GM21825 (cell line): ENCODE results near the gene SH3BP5L.
A peak's percentile ranks its signal among the peaks of the same experiment; 100 is the strongest.
"Not testable (repeated sequence)": the region's sequence is repeated elsewhere in the genome, so short reads cannot be mapped to it uniquely, and the experiment has no call there.

ENCODE experiments used
- ATAC-seq: cut with Tn5 transposase; IDR thresholded peaks from one replicate; pipeline ENCODE4 v1.9.1; 2021; ENCODE audit warnings: mild to moderate bottlenecking, moderate library complexity; ENCODE audit not compliant: unreplicated experiment

Gene SH3BP5L

DNA sequence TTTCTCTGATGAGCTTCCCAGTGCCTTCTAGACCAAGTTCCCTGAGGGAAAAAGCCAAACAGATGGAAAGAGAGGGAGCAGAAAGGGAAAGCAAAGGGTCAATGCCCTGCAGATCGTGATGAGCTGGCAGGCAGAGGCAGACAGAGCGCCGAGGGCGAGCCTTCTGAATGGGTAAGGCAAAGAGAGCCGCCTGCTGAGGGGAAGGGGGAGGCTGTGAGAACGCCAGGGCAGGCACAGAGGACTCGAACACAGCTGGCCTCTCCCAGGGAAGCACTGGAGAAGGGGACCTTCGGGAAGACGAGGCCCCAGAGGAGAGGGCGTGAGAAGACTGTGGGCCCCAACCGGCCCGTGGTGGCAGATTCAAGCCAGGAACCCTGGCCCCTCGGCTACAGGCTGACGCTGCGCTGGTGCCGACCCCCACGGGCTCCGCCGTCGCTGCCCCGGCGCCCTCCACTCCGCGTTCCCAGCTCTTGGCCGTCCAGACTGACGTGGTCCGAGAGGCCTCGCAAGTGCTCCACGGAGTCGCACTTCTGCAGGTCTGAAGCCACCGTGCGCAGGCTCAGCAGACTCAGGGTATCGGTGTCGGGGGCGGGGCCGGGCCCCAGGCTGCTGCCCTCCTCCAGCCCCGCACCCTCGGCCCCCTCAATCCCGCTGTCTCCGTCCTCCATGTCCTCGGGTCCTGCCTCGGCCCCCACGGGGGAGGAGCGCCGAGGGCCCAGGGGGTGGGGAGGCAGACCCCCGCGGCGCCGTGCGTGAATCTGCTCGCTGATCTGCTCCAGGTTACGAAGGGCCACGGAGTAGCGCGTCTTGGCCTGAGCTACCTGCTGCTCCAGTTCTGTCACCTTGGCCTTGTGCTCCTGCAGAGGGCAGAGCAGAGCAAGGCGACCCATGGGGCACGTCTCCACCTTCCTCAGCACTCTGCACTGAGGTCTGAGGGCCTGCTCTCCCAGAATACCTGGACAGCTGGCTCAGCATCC, 13.9 kb downstream of the SH3BP5L start:
- no peak for ATAC-seq

DNA sequence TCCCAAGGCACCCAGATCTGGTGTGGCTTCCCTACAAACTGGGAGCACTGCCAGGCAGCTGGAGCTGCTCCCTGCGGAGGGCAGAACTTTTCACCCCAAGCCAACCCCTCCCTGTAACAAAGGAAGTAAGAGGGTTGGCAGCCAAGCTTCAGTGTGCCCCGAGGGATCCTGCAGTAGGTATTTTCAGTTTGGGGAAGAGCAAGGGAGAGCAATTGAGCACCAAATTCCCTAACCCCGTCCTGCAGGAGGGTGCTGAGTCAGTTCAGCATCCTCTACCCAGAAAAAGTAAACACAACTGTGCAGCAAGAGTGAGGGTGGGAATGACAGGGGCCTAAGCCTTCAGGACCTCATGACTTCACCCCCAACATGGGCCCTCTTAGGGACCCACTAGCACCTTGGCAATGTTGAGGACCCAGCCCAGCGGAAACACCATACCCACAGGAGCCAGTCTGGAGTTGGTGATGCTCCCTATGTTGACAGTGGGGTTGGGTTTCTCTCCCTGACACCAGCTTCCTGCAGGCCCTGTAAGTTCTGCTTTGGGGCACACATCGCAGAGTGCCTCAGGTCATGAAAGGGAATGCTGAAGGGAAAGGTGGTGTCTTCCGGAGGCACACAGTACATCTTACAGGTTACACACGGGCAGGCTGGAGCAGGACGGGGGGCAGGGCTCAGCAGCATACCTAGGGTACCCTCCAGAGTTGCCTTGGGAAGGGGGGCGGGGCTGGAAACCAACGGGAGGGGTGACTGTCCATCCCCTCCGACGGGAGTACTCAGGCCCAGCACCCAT, 14.8 kb downstream of the SH3BP5L start:
- ATAC-seq, result no peak

DNA sequence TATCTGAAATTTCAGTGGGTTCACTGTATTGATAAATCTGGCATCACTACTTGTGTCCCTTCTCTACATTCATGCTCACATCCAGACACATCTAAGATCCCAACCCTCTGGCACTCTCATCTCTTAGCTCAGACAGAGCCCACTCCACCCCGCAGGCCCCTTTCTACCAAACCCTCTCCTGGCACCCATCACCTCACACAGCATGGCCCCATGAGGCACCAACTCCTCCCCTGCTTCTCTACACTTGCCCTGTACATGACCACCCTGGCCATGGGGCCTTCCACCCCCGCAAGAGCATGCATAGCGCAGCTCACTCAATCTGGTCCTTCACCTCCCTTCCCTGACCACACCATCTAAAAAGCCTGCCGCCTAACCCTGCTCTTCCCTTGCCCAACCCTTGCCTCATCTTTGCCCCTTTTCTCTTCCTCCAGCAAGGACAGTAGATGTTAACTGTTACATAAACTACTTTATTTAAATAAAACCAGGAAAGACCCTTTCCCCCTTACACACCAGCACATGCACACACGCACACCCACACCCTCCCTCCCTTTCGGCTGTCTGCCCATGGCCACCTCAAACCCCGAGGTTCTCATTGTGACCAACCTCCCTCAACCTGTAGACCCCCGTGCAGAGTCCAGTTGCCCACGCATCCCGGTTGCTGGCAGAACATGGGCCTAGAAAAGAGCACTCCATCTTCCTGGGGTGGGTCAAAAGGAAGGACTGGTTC, 15.6 kb downstream of the SH3BP5L start:
- ATAC-seq, result no peak

DNA sequence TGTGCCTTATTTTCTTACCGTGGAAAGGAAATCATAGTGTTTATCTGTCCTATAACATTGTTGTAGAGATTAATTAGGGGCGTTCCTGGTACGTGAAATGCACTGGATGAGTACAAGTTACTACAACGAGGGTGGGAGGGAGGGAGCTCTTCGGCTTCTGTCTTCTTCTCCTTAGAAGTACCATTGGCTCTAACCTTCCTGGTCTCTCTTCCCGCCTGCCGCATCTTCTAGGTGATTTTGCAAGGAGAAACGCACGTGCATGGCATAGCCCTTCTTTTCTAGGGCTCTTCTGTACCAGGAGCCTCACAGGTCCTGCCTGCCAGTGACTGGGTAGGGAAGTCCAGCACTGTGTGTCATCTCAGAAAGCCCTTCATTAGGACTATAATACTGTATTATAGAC, 16.8 kb downstream of the SH3BP5L start:
- ATAC-seq, result no peak

DNA sequence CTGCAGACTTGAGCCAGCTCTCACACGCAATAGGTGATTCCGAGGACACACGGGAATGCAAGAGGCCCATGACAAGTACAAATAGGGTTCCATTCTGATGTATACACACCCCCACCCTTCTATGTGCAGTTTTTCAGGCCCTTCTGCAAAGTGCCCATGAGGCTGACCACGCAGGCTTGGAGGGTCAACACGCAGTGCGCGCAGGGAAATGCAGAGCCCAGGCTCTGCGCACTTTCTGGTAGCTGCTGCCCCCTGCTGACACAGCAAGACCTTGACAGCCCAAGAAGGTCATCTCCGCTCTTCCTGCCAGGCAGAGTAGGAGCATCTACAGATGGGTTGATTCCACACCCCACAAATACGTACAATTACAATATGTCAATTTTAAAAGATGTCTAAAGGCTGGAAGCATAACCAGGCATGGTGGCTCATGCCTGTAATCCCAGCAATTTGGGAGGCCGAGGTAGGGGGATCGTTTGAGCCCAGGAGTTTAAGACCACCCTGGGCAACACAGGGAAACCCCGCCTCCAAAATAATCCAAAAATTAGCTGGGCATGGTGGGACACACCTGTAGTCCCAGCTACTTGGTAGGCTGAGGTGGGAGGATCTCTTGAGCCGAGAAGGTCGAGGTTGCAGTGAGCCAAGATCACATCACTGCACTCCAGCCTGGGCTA, 18.5 kb downstream of the SH3BP5L start:
- peak; percentile 51 for ATAC-seq

DNA sequence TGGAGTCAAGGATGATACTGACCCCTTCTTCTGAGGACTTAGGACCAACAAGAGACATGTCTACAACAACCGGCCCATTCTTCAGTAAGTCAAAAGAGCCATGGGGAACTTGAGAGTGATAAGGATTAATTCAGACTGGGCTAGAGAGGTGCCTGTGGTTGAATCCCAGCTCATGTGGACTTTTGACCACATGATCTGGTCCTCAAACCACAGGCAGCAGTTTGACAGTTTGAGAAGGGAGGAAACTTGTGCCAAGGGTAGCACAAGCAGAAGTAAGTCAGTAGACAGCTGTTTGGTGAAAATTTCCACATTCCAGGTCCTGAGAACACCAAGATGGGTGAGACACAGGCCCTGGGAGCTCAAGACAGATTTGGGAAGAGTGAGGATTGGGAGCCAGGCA, 19.8 kb downstream of the SH3BP5L start:
- ATAC-seq, result no peak

DNA sequence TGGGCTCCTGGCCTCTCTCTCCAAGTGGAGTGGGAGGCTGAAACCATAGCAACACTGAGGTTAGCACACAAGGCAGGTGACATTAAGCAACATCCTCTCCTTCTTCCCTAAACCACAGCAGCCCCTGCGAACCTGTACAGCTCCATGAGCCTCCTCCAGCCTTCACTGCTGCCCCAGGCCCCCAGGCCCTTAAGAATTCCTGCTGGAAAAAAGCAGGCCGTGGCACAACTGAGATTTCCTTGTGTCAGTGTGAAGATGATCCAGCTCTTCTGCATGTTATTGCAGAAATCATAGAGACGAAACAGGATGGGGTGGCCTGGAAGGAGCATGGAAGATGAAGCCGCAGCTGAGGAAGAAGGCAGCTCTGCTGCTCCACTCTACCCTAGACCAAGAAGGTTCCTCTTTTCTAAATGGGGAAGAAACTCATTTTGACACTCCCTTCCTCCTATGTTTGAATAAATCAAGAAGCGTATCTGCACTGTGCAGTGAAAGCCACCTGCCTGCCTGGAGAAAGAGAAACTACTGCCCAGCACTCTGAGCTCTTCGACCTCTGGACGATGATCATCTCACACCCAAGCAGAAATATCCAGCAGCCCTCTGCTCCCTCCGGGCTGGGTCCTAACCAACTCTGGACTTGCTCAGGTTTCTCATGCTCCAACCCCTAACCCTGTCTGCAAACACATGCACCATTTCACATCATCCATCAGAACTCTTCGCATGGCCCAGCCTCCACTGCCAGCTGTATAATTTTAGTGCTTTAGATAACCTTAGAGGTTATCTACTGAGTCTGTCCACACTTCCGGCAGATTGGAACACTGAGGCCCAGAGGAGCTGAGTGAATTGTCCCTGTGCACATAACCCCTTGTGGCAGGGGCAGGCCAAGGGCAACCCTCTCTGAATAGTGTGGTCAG, 20.7 kb downstream of the SH3BP5L start:
- ATAC-seq, result peak; percentile 90

DNA sequence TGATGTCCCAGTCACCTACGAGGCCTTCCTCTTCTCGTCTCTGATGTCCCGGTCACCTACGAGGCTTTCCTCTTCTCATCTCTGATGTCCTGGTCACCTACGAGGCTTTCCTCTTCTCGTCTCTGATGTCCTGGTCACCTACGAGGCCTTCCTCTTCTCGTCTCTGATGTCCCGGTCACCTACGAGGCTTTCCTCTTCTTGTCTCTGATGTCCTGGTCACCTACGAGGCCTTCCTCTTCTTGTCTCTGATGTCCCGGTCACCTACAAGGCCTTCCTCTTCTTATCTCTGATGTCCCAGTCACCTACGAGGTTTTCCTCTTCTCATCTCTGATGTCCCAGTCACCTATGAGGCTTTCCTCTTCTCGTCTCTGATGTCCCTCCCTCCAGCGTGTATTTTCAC, 22.2 kb downstream of the SH3BP5L start:
- ATAC-seq, result not testable (repeated sequence)

DNA sequence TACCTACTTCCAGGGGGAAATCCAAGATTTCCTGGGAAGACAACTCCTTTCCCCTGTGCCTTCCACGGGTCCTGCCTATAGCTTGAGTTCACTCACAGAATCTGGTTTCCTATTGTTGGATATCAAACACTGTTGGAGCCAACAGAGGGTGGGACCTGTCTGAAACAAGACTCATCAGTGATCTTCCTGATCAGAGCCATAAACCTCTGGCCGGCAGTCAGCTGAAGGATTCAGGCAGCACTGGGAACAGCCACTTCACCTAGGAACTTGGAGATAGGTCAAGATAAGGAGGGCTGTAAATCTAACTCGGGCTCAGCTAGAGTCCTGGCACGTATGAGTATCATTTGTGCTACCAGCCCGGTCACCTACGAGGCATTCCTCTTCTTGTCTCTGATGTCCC, 23.3 kb downstream of the SH3BP5L start:
- ATAC-seq, result no peak

DNA sequence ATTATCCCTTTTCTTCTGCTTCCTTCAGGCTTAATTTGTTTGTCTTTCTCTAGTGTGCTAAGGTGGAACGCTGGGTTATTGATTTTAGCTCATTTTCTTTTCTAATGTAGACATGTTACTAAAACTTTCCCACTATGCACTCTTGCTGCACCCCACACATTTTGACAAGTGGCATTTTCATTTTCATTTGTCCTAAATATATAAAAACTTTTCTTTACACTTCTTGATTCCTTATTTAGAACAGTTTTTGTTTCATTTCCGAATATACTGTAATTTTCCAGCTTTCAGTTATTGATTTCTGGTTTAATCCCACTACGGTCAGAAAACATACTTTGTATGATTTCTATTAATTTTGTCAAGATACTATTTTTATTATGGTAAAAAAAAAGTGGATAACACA, 25.3 kb downstream of the SH3BP5L start:
- ATAC-seq, result no peak

DNA sequence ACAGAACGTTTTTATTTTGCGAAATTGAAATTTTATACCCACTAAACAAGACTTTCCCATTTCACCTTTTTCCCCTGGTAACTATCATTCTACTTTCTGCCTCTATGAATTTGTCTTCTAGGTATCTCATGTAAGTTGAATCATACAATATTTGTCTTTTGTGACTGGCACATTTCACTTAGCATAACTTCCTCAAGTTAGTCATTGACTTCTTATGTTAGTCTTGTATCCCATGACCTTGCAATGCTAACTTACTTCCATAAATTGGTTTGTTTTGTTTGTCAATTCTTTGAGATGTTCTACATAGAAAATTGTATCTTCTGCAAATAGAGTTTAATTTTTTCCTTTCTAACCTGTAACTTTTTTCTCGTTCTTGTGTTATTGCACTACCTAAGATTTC, 26.9 kb downstream of the SH3BP5L start:
- no peak for ATAC-seq

DNA sequence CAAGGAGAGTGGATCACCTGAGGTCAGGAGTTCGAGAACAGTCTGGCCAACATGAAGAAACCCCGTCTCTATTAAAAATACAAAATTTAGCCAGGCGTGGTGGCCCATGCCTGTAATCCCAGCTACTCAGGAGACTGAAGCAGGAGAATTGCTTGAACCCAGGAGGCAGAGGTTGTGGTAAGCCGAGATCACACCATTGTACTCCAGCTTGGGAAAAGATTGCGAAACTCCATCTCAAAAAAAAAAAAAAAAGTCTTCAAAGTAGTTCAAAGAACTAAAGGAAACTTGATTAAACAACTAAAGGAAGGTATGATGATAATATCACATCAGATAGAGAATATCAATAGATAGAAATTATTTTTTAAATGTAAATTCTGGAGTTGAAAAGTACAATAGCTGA, 31.1 kb downstream of the SH3BP5L start:
- not testable (repeated sequence) for ATAC-seq

DNA sequence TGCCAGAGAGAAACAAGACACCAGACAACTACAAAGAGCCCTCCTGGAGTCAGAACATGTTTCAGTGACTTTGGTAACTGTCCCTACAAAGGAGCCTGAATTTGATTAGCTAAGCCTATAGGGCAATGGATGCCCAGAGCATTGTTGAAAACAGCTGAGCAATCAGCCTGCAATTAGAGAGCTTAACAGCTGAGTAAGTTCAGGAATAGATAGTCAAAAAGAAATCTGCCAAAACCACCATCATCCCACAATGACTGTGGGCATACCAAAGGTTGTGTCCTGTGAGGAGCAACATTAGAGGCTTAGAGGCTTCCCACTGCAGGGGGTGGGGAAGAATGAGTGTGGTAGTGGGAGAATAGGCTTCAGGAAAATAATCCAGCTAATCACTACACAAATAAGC, 32.1 kb downstream of the SH3BP5L start:
- peak; percentile 65 for ATAC-seq

DNA sequence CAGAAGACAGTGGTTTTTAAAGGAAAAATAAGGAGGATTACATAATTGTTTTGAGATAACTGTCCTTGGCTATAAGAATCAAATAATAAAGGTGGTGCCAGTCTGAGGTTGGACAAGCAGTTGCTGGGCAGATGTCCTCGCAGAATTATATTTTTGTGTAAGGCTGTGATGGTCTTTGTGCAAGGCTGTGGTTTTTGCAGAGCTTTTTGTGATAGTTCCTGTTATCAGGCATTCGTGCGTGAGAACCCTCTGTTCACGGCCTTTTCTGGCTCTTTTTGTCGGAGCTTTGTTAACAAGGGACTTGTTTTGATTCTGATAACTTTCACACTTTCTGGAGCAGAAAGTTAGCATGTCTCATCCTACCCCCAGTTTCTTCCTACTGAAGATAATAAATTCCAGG, 33.4 kb downstream of the SH3BP5L start:
- no peak for ATAC-seq

DNA sequence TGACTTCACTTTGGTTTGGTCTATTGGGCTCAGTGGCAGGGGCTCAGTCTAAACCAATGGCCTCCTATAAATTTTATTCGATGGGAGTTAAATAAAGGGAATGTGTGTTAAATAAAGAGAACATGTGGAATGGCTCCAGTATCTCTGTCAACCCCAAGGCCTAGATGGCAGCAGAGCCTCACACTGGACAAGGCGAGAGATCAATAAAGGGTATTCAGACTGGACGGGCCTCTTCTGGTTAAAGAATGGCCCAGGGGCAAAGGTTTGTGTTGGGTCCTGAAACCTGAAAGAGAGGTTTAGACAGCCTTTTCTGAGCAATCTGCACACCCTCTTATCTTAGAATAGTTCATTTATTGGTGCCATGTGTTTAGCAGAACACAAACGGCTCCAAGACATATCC, 34.7 kb downstream of the SH3BP5L start:
- ATAC-seq, result no peak

DNA sequence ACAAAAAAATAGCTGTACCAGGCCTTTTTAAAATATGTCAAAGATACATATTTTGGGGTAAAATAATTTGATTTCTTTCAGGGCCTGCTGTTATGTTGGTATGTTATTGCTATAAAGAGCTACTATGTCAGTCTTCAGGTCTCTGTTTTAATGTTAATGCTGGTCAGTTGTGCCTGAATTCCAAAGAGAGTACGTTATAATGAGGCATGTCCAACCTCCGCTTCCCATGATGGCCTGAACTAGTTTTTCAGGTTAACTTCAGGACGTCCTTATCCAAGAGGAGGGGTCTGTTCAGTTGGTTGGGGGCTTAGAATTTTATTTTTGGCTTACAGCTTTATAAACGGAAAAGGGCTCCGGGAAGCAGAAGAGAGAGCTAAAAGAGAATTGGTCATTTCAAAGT, 35.3 kb downstream of the SH3BP5L start:
- ATAC-seq, result no peak

DNA sequence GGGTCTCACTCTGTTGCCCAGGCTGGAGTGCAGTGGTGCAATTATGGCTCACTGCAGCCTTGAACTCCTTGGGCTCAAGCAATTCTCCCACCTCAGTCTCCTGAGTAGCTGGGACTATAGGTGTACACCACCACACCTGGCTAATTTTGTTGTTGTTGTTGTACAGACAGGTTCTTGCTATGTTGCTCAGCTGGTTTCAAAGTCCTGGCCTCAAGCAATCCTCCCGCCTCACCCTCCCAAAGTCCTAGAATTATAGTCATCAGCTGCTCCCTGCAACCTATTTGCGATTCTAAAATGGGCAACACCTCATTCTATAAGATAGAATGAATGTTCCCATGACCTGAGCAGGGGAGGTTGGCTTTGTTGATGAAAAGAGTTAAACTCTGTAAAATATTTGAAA, 36.4 kb downstream of the SH3BP5L start:
- not testable (repeated sequence) for ATAC-seq

DNA sequence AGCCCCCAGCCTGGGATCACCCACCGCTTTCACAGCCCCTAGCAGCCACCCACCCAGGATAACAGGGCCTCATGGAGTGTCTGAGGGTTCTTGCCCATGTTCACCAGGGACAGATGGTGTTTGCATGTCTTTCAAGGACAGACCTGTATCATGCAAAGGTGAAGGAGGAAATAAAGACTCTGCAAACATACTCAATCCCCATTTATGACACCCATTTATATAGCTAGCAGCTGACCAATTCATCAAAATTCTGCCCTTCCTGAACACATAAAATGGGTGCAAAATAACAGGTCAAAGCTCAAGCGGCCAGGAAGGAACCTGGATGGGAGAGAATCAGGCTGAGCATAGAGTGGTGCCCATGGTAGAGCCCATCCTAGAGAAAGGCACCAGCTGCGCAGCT, 37.4 kb downstream of the SH3BP5L start:
- ATAC-seq, result no peak

DNA sequence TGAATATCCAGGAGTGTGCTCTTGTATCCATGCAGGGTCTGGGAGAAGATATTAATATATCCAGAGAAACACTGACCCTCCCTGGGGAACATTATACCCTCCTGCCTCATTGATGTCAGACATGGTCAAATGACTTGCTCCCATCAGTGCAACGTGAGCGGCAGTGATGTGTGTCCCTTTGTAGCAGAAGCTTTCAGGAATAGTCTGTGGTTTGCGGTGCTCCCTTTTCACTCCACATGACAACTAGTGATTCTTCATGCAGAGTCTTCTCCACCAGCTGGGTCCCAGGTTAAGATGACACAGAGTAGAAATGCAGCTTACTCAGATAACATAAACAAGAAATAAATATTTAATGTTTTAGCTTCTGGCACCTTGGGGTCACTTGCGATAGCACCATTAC, 38.3 kb downstream of the SH3BP5L start:
- no peak for ATAC-seq

DNA sequence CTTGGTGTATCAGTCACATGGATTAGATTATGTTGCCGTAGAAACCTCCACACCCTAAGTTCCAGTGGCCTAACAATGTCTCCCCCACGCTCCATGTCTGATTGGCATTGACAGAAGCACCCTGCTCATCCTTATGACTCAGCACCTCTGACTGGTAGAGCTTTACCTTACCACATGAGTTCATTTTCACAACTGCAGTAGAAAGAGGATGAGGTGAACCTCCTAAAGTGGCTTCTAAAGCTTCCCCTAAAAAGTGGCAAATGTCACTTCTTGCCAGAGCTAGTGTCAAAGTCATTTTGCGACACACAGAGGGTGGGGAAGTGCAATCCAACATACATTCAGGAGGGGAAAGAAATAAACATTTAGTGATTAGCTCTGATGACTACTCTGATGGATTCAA, 39.6 kb downstream of the SH3BP5L start:
- no peak for ATAC-seq
